COLO829 (cell line): ENCODE results near the gene TMEM161B.
"Not testable (repeated sequence)": the region's sequence is repeated elsewhere in the genome, so short reads cannot be mapped to it uniquely, and the experiment has no call there.

Experiments
- DNase-seq: peaks from one replicate; pipeline ENCODE4 v3.0.0; 2012; ENCODE audit warnings: low spot score

Gene TMEM161B

GRCh38 chr5:88248743-88249540 is 19.7 kb downstream of the TMEM161B start:
- DNase-seq = no peak

- DNase-seq = no peak
Measured at GRCh38 chr5:88248094-88248493, 20.6 kb downstream of the TMEM161B start.

GRCh38 chr5:88245893-88246244 is 22.8 kb downstream of the TMEM161B start:
- DNase-seq = no peak

GRCh38 chr5:88245241-88245892 is 23.3 kb downstream of the TMEM161B start:
- no peak for DNase-seq

- no peak for DNase-seq
Measured at GRCh38 chr5:88244686-88245085, 24.0 kb downstream of the TMEM161B start.

GRCh38 chr5:88243493-88243892 is 25.2 kb downstream of the TMEM161B start:
- DNase-seq = not testable (repeated sequence)

- DNase-seq = no peak
Measured at GRCh38 chr5:88238732-88239131, 29.9 kb downstream of the TMEM161B start.

GRCh38 chr5:88236866-88237642 is 31.6 kb downstream of the TMEM161B start:
- no peak for DNase-seq

- no peak for DNase-seq
Measured at GRCh38 chr5:88235828-88236227, 32.8 kb downstream of the TMEM161B start.

GRCh38 chr5:88235346-88235745 is 33.3 kb downstream of the TMEM161B start:
- DNase-seq = no peak

- DNase-seq = no peak
Measured at GRCh38 chr5:88230546-88231066, 38.0 kb downstream of the TMEM161B start.

- no peak for DNase-seq
Measured at GRCh38 chr5:88226881-88227450, 41.7 kb downstream of the TMEM161B start.

GRCh38 chr5:88214655-88215054 is 54.0 kb downstream of the TMEM161B start:
- DNase-seq = no peak

GRCh38 chr5:88207575-88207974 is 61.1 kb downstream of the TMEM161B start:
- DNase-seq = no peak

GRCh38 chr5:88203981-88204750 is 64.5 kb downstream of the TMEM161B start:
- DNase-seq = no peak

GRCh38 chr5:88195636-88196035 is 73.0 kb downstream of the TMEM161B start:
- DNase-seq = no peak

GRCh38 chr5:88193896-88194295 is 74.7 kb downstream of the TMEM161B start:
- no peak for DNase-seq

- DNase-seq = no peak
Measured at GRCh38 chr5:88190106-88190834, 78.4 kb downstream of the TMEM161B start.

GRCh38 chr5:88189484-88189883 is 79.2 kb downstream of the TMEM161B start:
- not testable (repeated sequence) for DNase-seq

- DNase-seq = no peak
Measured at GRCh38 chr5:88188458-88189132, 80.0 kb downstream of the TMEM161B start.
